Activated T-cell treated with anti-CD3 and anti-CD28 coated beads for 1 hour (primary cell): ENCODE measurements around the gene PRSS48.
"Not testable (repeated sequence)": the region's sequence is repeated elsewhere in the genome, so short reads cannot be mapped to it uniquely, and the experiment has no call there.

ENCODE experiments used
- DNase-seq: peaks from one replicate; pipeline ENCODE4 v3.0.0-alpha.2; 2020; ENCODE audit warnings: low read depth

PRSS48 gene

DNA sequence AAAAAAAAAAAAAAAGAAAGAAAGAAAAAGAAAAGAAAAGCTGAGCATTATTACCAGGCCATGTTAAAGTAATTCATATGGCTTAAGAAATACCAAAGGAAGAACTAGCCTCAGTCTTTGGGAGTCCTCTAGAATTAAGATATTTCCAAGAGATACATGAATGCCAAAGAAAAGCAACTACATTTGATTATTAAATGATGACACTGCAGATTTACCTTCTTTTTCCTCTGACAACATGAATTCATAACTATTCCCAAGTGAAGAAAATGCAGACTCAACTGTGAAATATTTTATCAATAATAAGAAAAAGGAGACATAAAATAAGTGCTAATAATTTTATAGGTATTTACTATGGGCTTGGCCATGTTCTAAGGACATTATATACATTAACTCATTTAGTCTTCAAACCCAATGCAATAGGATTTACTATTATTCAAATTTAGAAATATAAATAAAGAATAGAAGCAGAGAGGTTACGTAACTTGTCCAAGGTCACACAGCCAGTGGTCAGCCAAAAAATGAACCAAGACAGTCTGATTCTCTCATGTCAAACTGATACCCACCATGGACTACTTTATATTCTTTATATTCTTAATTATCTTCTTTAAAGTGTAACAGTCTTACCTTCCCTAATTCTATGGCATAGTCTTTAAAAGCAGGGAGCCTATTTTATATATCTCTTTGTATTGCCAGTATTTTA, 41.5 kb downstream of the PRSS48 start:
- DNase-seq, result no peak

DNA sequence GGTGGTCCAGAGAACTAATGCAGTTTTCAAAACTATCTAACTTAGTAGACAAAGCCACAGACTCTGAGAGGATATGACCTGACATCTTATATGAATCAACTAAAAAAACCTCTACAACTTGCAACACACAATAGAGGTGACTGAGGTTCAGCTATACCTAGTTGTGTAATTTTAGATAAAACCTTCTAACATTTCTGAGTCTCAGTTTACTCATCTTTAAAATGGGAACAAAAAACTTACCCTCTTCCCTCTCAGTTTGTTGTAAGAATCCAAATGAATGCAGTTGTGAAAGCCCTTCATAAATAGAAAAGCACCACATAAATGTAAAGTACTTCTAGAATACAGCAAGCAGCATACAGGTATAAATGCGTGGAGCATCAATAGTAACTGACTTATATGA, 42.5 kb downstream of the PRSS48 start:
- DNase-seq, result no peak

DNA sequence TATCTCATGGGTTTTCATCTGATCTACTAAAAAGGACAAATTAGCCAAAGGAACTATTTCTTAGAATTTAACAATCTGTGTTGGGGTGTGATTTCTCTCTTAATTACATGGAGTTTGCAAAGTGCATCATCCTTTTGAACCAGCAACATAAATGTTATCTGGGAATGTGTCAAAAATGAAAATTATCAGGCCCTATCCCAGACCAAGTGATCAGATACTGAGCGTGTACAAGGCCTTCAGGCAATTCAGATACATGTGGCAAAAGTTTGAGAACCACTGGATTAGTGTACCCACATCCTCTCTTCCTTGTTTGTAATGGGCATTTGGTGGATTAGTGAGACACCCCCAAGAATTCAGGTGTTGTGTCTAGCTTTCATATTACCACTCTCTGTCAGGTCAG, 44.6 kb downstream of the PRSS48 start:
- DNase-seq, result no peak

GRCh38 chr4:151322161-151322560, 45.2 kb downstream of the PRSS48 start:
- not testable (repeated sequence) for DNase-seq

GRCh38 chr4:151322570-151322969, 45.6 kb downstream of the PRSS48 start:
- no peak for DNase-seq

DNA sequence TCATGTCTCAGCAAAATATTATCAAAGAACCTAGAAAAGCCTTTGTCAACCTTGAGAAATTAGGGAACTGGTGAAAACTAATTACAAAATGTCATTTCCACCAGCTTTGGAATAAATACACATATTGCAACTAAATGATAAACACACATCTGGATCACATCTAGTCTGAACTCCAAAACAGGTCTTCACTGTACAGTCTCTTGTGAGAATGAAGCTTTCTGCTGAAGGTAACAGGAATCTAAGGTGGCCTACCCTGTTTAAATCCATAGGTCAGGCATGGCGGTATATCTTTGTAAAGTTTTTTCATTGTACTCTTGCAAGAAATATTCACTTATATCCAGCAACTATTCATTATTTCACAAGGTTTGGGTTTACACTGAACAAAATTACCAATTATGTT, 46.7 kb downstream of the PRSS48 start:
- DNase-seq, result no peak

- DNase-seq, result no peak
Observed at GRCh38 chr4:151324124-151324751, 47.3 kb downstream of the PRSS48 start.

- DNase-seq, result no peak
Observed at GRCh38 chr4:151324752-151325110, 47.8 kb downstream of the PRSS48 start.

- DNase-seq, result no peak
Observed at GRCh38 chr4:151325111-151325948, 48.4 kb downstream of the PRSS48 start, which contains the start of gene SH3D19. TSS of gene SH3D19 (minus strand) at chr4:151325605. CDS start at chr4:151325352, 253 bp downstream.

DNA sequence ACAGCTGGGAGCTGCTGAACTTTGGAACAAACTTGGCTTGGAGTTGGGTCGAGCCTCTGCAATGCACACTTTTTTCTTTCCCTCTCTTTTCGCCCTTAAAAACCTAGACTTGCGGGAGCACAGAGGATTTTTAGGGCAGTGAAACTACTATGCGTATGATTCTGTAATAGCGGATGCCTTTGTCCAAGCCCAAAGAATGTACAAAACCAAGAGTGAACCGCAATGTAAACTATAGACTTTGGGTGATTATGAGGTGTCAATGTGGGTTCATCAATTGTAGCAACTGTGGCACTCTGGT, 48.9 kb downstream of the PRSS48 start:
- DNase-seq, result no peak

DNA sequence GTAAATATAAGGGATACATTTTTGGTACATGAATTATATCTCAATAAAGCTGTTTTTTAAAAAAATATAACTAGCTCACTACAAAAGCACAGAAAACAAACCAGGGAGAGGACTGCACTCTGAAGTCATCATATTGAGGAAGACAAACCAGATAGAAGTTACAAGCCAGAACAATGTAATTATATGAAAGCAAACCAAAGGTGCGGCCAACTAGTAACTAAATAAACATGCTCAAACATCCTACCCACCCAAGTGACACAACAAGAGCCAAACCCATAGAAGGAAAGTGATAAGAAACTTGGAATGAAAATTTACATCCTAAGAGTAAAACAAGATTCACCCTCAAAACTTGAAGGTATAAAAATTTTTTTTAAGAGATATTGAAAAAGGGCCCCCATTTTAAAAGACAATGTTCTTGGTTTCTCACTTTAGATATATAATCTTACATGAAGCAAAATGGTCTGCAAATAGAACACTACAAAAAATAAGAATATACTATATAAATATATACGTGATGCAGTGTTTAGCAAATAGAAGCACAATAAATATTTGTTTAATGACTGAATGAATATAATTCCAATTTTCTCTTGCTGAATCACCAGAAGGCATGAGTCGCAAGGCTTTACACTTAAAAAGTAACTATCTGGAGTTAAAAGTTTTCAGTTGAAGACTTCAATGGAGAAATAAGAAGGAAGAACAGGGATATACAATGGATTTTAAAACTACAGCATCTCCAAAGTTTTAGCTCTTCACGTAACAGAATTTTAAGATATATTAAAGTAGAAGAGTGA, 52.5 kb downstream of the PRSS48 start:
- no peak for DNase-seq

DNA sequence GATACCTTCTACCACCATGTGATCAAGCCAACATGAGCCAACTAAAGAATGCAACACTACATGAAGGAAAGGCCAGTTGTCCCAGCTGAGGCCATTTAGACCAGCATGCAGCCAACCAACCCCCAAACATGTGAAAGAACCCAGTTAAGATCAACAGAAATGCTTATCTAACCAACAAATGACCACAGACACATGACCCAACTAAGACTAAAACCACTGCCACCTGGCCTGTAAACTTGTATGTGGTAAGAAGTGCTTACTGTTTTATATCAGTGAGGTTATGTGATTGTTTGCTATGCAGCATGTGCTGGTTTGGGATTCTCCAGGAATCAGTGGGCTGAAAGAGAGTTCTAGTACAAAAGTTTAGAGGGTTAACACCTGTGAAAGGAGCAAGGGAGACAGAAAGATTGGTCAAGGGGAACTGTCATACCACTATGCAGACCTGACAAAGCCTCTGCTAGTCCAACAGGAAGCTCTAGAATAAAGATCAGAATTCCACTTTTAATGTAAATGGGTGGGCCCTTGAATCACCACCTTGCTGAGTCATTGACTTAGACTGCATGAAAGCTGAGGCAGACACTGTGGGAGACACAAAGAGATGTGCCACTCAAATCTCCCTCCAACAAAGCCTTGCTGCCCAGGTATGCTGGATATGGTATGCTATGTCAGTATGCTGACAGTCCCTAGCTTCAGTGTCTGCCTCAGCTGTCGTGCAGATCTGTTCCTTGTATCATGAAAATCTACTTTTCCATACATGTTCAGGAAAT, 54.5 kb downstream of the PRSS48 start:
- no peak for DNase-seq

DNA sequence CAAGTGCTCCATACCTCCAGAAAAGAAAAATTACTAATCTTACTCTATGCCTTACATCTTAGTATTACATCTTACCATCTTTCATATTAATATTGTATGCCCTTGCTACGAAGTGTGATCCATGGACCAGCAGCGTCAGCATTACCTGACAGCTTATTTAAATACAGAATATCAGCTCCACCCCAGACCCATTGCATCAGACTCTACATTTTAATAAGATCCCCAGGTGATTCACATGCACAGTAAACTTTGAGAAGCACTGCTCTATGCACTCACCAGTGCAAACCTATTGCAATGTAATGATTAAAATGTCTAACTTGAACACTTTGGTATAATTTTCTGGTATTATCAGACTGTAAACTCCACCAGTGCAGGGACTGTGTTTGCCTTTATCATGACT, 62.5 kb downstream of the PRSS48 start:
- no peak for DNase-seq

DNA sequence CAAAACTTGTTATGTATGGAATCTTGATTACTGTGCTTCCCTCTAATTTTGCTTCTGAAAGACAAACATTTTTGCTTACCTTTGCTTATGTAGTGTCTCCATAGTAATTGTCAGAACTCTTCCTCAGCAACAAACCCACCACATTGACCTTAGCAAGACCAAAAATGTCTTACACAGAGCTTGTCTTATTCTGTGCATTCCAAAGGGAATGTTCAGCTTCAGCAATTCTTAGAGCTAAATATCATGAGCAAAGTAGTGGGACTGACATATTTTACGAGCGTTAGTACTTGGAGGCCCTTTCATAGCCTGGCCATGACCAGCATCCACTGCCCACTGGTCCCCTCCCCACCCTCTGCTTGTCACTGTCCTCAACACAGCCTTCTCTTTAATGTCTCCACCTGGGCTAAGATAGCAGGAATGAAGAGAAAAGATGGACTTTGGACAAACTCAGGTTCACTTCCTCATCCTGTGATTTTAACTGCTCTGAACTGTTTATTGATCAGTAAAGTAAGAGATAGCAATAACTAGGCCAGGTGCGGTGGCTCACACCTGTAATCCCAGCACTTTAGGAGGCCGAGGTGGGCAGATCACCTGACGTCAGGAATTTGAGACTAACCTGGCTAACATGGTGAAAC, 63.9 kb downstream of the PRSS48 start:
- no peak for DNase-seq
